OCI-LY1 (cell line): ENCODE measurements around the gene KRTAP19-6.

Experiments used
- CTCF ChIP-seq: fragments of 200-600 bp; sonication (generic), shearing (Covaris generic); IDR thresholded peaks from 2 replicates; pipeline ENCODE4 v1.5.1; 2017; ENCODE audit warnings: mild to moderate bottlenecking, antibody characterized with exemption, low read length, moderate library complexity, mixed read lengths
- EZH2 ChIP-seq: fragments of 200-600 bp; sonication (generic), shearing (Covaris generic); IDR thresholded peaks from 2 replicates; pipeline ENCODE4 v1.8.0; 2017; ENCODE audit warnings: borderline replicate concordance, mixed run types, mild to moderate bottlenecking, antibody characterized with exemption, low read length, moderate library complexity, mixed read lengths

GRCh38 chr21:30580132-30580531 is 38.5 kb upstream of the KRTAP19-6 start:
- no peak for TF ChIP-seq CTCF
- TF ChIP-seq EZH2, result no peak
